Choroid plexus epithelial cell (primary cell): ENCODE results near the gene WFS1.

Source experiments
- DNase-seq: peaks from one replicate; pipeline ENCODE4 v3.0.0-alpha.2; 2010; ENCODE audit warnings: low read depth
- H3K4me3 ChIP-seq: 2 replicates; pipeline ENCODE4 v1.5.1; 2011; ENCODE audit warnings: low read depth, mild to moderate bottlenecking, control low read depth, low read length, moderate library complexity
- CTCF ChIP-seq: conservative IDR thresholded peaks from 2 replicates; pipeline ENCODE4 v1.5.1; 2011; ENCODE audit warnings: low read depth, mild to moderate bottlenecking, control low read depth, inconsistent platforms, low read length, moderate library complexity

WFS1 gene

GRCh38 chr4:6299875-6300274, 30.2 kb downstream of the WFS1 start:
- no peak for DNase-seq
- no peak for TF ChIP-seq CTCF
- no peak overlapping the region for H3K4me3 ChIP-seq

GRCh38 chr4:6300359-6300758, 30.7 kb downstream of the WFS1 start:
- no peak overlapping the region for H3K4me3 ChIP-seq
- TF ChIP-seq CTCF = no peak
- no peak for DNase-seq

- H3K4me3 ChIP-seq = no peak overlapping the region
- no peak for TF ChIP-seq CTCF
- no peak for DNase-seq
Measured at GRCh38 chr4:6301051-6301731, 31.5 kb downstream of the WFS1 start.

- no peak for TF ChIP-seq CTCF
- DNase-seq = no peak
- H3K4me3 ChIP-seq = no peak overlapping the region
Measured at GRCh38 chr4:6301732-6302442, 32.2 kb downstream of the WFS1 start.

- DNase-seq = no peak
- no peak for TF ChIP-seq CTCF
Measured at GRCh38 chr4:6302869-6303268, 33.2 kb downstream of the WFS1 start.

GRCh38 chr4:6303943-6304342, 34.3 kb downstream of the WFS1 start:
- no peak overlapping the region for H3K4me3 ChIP-seq
- no peak for DNase-seq
- no peak for TF ChIP-seq CTCF

More at GRCh38 chr4:6302869-6303268, 33.2 kb downstream of the WFS1 start:
- H3K4me3 ChIP-seq = no peak overlapping the region

GRCh38 chr4:6306299-6306698, 36.6 kb downstream of the WFS1 start:
- no peak for TF ChIP-seq CTCF
- no peak for DNase-seq
- no peak overlapping the region for H3K4me3 ChIP-seq
